Neural cell (in vitro differentiated cells): Measurements from ENCODE around the gene PLEKHG7. TPM values are rescaled to one million over a fixed set of nuclear protein-coding genes. Genes with fewer than 3 reads are reported as not detected.

Source experiments
- H2AFZ ChIP-seq: fragments of 200-600, 300-800 bp; sonication (generic), shearing (Covaris generic); 2 replicates; pipeline ENCODE4 v1.6.0; 2014; ENCODE audit warnings: low read depth, mild to moderate bottlenecking, antibody characterized with exemption, low read length, moderate library complexity
- H3F3A ChIP-seq: fragments of 200-600 bp; shearing (Covaris generic); 2 replicates; pipeline ENCODE4 v1.6.1; 2016; ENCODE audit warnings: mild to moderate bottlenecking, moderate library complexity, mixed read lengths, antibody characterized with exemption, low read length; ENCODE audit not compliant: insufficient read depth, poor library complexity, severe bottlenecking
- H3K27ac ChIP-seq: fragments of 200-600, 300-800 bp; sonication (generic), shearing (Covaris generic); 2 replicates; pipeline ENCODE4 v1.5.1; 2014; ENCODE audit warnings: mild to moderate bottlenecking, low read length, moderate library complexity
- H3K27me3 ChIP-seq: fragments of 300-800, 200-600 bp; sonication (generic), shearing (Covaris generic); 2 replicates; pipeline ENCODE4 v1.6.0; 2014; ENCODE audit warnings: mild to moderate bottlenecking, low read depth, low read length, moderate library complexity; ENCODE audit not compliant: insufficient read depth
- H3K36me3 ChIP-seq: fragments of 300-800, 200-600 bp; sonication (generic), shearing (Covaris generic); 2 replicates; pipeline ENCODE4 v1.5.1; 2014; ENCODE audit warnings: mild to moderate bottlenecking, antibody characterized with exemption, low read length, moderate library complexity; ENCODE audit not compliant: insufficient read depth
- H3K4me2 ChIP-seq: fragments of 300-800, 200-600 bp; sonication (generic), shearing (Covaris generic); 2 replicates; pipeline ENCODE4 v1.6.0; 2014; ENCODE audit warnings: mild to moderate bottlenecking, low read length
- H3K4me3 ChIP-seq: fragments of 300-800, 200-600 bp; sonication (generic), shearing (Covaris generic); 2 replicates; pipeline ENCODE4 v1.5.1; 2014; ENCODE audit warnings: mild to moderate bottlenecking, low read length, moderate library complexity
- H3K79me2 ChIP-seq: fragments of 200-600 bp; shearing (Covaris generic); replicated peaks from 2 replicates; pipeline ENCODE4 v1.6.0; 2014; ENCODE audit warnings: mild to moderate bottlenecking, low read length, moderate library complexity; ENCODE audit not compliant: insufficient read depth
- H3K9ac ChIP-seq: fragments of 300-800, 200-600 bp; sonication (generic), shearing (Covaris generic); 2 replicates; pipeline ENCODE4 v1.6.1; 2016; ENCODE audit warnings: mild to moderate bottlenecking, low read length, mixed read lengths
- H3K9me2 ChIP-seq: fragments of 200-600 bp; shearing (Covaris generic); 2 replicates; pipeline ENCODE4 v1.6.1; 2016; ENCODE audit warnings: mild to moderate bottlenecking, low read length, mixed read lengths; ENCODE audit not compliant: insufficient read depth
- H3K9me3 ChIP-seq: fragments of 200-600, 300-800 bp; sonication (generic), shearing (Covaris generic); 2 replicates; pipeline ENCODE4 v1.6.1; 2016; ENCODE audit warnings: mild to moderate bottlenecking, mixed run types, low read length, moderate library complexity, mixed read lengths
- H4K20me1 ChIP-seq: fragments of 200-600 bp; shearing (Covaris generic); 2 replicates; pipeline ENCODE4 v1.6.1; 2016; ENCODE audit warnings: mild to moderate bottlenecking, mixed run types; ENCODE audit not compliant: insufficient read depth
- CTCF ChIP-seq: fragments of 450-650 bp; IDR thresholded peaks from 2 replicates; pipeline ENCODE4 v1.5.1; 2014; ENCODE audit warnings: antibody characterized with exemption, mild to moderate bottlenecking, moderate library complexity; ENCODE audit not compliant: poor library complexity, severe bottlenecking
- EP300 ChIP-seq: fragments of 450-650 bp; conservative IDR thresholded peaks from 2 replicates; pipeline ENCODE4 v1.6.1; 2014; ENCODE audit warnings: antibody characterized with exemption, mild to moderate bottlenecking, moderate library complexity; ENCODE audit not compliant: poor library complexity, severe bottlenecking
- EZH2 ChIP-seq: fragments of 200-600, 300-800 bp; shearing (Covaris generic), sonication (generic); IDR thresholded peaks from 2 replicates; pipeline ENCODE4 v1.6.1; 2014; ENCODE audit warnings: antibody characterized with exemption, low read length, borderline replicate concordance, mild to moderate bottlenecking; ENCODE audit not compliant: insufficient read depth, poor library complexity, severe bottlenecking
- MXI1 ChIP-seq: fragments of 450-650 bp; conservative IDR thresholded peaks from 2 replicates; pipeline ENCODE4 v1.6.1; 2014; ENCODE audit warnings: antibody characterized with exemption, mild to moderate bottlenecking; ENCODE audit not compliant: poor library complexity, severe bottlenecking
- POLR2AphosphoS5 ChIP-seq: IDR thresholded peaks from 2 replicates; pipeline ENCODE4 v1.6.1; 2012
- RAD21 ChIP-seq: fragments of 450-650 bp; conservative IDR thresholded peaks from 2 replicates; pipeline ENCODE4 v1.6.1; 2014; ENCODE audit warnings: antibody characterized with exemption, mild to moderate bottlenecking, moderate library complexity
- REST ChIP-seq: IDR thresholded peaks from 2 replicates; pipeline ENCODE4 v1.6.1; 2012; ENCODE audit warnings: borderline replicate concordance
- SMC3 ChIP-seq: fragments of 450-650 bp; conservative IDR thresholded peaks from 2 replicates; pipeline ENCODE4 v1.6.1; 2014; ENCODE audit warnings: antibody characterized with exemption, mild to moderate bottlenecking, moderate library complexity; ENCODE audit not compliant: poor library complexity
- TAF1 ChIP-seq: IDR thresholded peaks from 2 replicates; pipeline ENCODE4 v1.6.1; 2012; ENCODE audit warnings: low read depth
- polyA plus RNA-seq: library from polyadenylated mRNA; depleted of rRNA; stranded (reverse); fragments of >200 nt; gene quantifications from 2 replicates; pipeline ENCODE4 v1.2.3, GENCODE V29; 2014

Gene PLEKHG7
- polyA plus RNA-seq, 1 donor from 2014 or later: not detected

GRCh38 chr12:92656911-92657310 lies 45.9 kb upstream of the PLEKHG7 start:
- Histone ChIP-seq H3K4me2 (no peak overlapping the region), H3K4me3 (no peak overlapping the region), H3K9me2 (no peaks in the 10 kb centered on the region), H2AFZ (no peak overlapping the region), H3K27me3 (no peaks in the 10 kb centered on the region), H3K27ac (no peak overlapping the region), H3K79me2 (no peaks in the 10 kb centered on the region), H3F3A (no peaks in the 10 kb centered on the region), H3K9me3 (no peaks in the 10 kb centered on the region), H3K36me3 (no peaks in the 10 kb centered on the region), H4K20me1 (no peaks in the 10 kb centered on the region), H3K9ac (no peak overlapping the region)
- no peak for TF ChIP-seq MXI1
- TF ChIP-seq CTCF: no peak

GRCh38 chr12:92657770-92658169 lies 45.0 kb upstream of the PLEKHG7 start:
- Histone ChIP-seq H3F3A (no peaks in the 10 kb centered on the region), H3K9me2 (no peaks in the 10 kb centered on the region), H2AFZ (no peak overlapping the region), H3K4me2 (no peak overlapping the region), H3K79me2 (no peaks in the 10 kb centered on the region), H3K36me3 (no peaks in the 10 kb centered on the region), H3K9me3 (no peaks in the 10 kb centered on the region), H3K4me3 (no peak overlapping the region), H3K9ac (no peak overlapping the region), H3K27me3 (no peaks in the 10 kb centered on the region), H3K27ac (no peak overlapping the region), H4K20me1 (no peaks in the 10 kb centered on the region)
- TF ChIP-seq MXI1 (no peak), EP300 (no peak), SMC3 (no peak), EZH2 (no peak), RAD21 (no peak), CTCF (no peak), TAF1 (no peak), POLR2AphosphoS5 (no peak), REST (no peak)
